HG02642 (cell line): ENCODE measurements around the gene CPA5.
"Not testable (repeated sequence)": the region's sequence is repeated elsewhere in the genome, so short reads cannot be mapped to it uniquely, and the experiment has no call there.

Source experiments
- ATAC-seq: cut with Tn5 transposase; IDR thresholded peaks from one replicate; pipeline ENCODE4 v1.9.1; 2021; ENCODE audit warnings: mild to moderate bottlenecking; ENCODE audit not compliant: unreplicated experiment, poor library complexity

CPA5 gene

DNA sequence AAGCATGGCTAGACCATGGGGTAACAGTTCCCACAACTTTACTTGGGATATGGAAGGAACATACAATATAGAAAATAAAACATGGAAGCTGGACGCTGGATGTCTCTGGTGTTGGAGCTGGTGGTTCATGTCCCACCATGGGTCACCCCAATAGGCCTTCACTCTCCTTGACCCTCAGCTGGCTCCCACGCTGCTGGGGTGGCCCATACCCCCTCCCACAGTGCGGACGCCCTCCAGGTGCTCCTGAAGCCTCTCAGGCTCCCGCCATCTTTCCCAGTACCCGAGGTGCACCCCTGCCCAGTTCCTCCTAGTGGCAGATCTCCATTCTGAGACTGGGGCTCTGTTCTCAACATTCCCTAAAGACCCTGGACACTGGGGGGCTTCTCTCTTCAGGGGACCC lies 29.9 kb downstream of the CPA5 start:
- no peak for ATAC-seq

DNA sequence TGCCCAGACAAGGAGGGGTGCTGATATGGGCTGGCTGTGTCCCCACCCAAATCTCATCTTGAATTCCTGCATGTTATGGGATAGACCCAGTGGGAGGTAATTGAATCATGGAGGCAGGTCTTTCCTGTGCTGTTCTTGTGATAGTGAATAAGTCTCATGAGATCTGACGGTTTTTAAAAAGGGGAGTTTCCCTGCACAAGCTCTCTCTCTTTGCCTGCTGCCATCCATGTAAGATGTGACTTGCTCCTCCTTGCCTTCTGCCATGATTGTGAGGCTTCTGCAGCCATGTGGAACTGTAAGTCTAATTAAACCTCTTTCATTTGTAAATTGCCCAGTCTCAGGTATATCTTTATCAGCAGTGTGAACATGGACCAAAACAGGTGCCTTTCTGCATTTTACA lies 31.8 kb downstream of the CPA5 start:
- not testable (repeated sequence) for ATAC-seq

DNA sequence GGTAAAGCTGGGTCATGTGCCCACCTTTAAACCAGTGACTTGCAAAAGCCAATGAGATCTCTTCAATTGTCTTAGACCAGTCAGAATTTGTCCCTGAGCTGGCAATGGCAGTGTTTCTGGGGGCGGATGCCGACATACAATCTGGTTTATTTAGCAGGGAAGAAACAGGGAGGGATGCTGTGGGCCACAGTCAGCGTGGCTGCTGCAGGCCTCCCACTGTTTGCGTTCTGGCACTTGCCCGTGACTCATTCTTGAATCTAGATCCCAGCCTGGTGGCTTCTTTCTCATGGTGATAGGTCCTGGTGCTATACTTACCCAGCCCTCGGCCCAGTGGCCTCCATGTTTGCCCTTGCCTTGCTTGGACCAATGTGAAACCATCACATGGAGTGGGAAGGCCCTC lies 32.6 kb downstream of the CPA5 start:
- ATAC-seq = no peak

DNA sequence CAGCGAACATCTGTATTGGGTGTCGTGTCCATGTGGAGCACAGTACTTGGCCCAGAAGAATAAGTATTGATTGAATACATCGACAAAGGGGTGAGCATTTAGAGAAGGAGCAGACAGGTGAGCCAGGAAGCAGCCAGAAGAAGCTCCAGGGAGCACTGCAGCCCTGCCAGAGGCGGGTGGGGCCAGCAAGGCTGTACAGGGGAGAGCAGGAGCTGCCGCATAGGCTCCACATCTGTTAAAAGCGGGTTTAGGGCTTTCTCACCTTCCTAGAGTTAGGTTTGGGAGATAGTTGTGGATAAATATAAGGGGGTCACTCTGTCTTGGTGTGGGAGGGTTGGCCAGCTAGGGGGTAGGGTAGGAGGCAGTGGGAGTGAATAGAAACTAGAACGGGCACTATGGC lies 34.4 kb downstream of the CPA5 start:
- no peak for ATAC-seq

DNA sequence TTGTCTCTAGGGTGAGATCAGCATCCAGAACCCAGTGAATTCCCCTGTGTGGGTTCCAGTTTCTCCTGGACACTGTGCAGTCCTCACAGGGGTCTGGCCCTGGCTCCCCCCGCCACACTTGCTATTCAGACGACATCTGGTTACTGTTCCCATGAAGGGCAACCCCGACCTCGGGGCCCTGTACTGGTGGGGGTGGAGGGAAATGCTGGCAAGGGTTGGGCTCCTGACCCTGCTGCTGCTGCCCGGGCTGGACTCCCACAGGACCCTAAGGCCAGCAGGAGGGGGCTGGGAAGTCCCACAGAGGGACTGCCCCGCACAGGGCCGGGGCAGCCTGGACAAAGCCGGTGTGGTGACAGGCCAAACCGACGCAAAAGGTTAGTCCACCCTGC lies 34.9 kb downstream of the CPA5 start:
- no peak for ATAC-seq

DNA sequence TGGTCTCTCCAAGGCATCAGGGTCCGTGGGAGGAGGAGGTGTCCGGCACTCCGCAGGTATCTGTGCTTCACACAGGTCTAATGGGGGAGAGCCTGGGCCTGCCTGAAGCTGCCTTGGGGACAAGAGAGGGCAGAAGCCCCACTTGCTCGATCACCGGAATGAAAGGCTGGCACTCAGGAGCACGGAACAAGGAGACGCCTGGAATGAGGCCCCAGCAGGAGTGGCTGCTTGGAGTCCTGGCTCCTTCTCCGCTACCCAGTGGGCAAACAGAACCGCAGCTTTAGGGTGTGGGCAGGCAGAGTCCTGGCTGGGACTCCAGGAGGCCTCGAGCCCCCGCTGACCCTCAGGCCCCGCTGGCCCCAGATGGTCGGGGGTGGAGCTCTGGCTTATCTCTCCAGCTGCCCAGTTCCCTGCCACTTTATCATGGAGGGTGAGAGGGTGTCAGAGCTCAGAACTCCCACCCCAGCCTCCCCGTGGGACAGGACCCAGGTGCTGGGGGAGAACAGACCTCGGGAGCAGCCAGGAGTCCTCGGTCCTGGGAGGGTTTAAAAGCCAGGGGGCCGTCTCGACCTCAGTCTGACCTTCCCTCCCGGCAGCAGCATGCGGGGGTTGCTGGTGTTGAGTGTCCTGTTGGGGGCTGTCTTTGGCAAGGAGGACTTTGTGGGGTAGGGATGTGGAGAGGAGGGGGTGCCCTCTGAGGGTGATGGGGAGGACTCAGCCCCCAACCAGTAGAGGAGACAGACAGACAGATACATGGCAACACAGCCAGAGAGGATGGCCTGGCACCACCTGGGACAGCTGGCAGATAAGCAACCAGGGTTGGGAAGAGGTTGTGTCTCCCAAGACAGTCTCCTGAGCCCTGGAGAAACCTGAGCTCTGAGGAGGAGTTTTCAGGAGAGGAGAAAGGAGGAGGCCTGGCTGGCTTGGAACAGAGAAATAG lies 35.6 kb downstream of the CPA5 start, which contains the start of gene CPA1:
CPA1 (plus strand) TSS at position 574 of the 940 bp plus-strand sequence; CDS start at position 601, 27 bp downstream.
- no peak for ATAC-seq

DNA sequence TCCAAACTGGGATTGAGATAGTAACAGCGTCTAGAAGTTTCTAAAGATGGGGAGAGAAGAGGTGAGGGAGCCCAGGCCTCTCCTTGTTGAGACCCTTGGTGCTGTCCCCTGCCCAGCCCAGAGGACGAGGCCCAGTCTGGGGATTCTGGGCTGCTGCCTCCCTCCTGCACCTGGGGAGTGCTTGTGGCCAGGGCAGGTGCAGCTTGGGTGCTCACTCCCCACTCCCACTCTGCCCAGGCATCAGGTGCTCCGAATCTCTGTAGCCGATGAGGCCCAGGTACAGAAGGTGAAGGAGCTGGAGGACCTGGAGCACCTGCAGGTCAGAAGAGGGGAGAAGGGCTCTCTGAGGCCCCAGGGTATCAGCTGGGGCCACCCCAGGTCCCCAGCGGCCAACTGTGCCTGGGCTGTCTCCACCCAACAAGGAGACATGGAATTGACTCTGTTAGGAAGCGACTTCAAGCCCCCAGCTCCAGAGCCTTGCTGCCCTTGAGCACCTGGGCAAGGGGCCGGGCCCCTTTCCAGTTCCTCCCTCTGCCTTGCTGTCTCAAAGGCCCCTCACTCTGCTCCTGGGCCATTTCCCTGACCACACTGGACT lies 36.3 kb downstream of the CPA5 start:
- ATAC-seq = no peak

DNA sequence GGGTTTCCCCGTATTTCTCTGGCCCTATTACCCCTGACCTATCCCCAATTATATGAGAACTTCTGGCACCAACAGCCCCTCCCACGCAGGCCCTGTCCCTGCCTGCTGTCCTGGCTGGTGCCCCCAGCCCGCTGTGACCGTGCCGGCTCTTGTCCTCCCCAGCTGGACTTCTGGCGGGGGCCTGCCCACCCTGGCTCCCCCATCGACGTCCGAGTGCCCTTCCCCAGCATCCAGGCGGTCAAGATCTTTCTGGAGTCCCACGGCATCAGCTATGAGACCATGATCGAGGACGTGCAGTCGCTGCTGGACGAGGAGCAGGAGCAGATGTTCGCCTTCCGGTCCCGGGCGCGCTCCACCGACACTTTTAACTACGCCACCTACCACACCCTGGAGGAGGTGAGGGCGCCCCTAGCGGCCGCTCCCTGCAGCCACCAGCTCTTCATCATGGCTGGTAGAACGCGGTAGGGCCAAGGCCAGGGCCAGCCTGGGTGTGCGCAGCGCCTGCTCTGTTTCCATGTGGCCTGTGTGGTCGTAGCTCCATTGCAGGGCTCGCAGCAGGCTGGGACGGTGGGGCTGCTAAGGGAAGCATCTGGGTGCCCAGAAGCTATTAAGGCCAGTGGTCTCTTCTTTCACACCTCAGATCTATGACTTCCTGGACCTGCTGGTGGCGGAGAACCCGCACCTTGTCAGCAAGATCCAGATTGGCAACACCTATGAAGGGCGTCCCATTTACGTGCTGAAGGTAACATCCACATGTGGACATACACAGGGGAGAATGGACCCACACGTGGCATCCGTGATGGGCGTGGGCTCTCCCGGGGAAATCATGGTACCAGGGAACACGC lies 37.1 kb downstream of the CPA5 start:
- no peak for ATAC-seq

DNA sequence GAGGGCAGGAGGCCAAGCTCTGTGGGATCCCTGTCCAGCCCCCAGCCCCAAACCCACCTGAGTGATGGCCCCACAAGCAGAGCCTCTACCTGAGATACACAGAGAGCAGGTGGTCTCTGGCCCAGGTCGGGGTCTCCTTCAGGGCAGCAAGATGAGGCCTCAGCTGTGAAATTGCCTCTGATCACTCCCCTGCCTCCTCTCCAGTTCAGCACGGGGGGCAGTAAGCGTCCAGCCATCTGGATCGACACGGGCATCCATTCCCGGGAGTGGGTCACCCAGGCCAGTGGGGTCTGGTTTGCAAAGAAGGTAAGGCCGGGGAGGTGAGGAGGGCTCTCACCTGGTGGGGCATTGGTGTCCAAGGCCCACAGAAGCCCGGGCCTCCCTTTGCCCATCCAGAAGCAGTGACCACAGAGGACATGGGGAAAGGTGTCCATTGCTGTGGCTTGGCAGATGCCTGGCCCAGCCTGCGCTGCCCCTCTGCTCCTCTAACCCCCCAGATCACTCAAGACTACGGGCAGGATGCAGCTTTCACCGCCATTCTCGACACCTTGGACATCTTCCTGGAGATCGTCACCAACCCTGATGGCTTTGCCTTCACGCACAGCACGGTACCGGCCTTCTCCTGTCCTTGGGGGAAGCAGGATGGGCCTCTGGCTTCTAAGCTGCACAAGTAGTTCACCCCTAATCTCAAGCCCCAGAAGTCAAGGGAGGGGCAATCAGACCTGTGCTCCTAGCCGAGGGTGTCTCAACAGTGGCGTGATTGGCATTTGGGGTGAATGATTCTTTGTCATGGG lies 38.8 kb downstream of the CPA5 start:
- no peak for ATAC-seq

DNA sequence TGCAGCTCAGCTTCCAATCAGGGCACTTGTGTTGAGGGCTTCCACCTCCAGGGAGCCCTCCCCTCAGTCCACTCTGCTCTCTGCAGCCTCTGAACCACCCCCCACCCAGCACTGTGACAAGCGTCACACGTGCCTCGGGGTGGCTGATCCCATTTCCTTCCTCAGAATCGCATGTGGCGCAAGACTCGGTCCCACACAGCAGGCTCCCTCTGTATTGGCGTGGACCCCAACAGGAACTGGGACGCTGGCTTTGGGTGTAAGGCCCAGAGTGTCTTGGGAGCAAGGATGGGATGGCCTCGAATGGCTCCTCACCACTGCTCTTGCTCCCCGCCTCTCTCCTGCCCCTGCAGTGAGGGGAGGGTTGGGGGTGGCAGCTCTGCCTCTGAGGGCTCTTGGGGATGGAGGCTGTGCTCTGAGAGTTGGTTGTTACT lies 39.8 kb downstream of the CPA5 start:
- no peak for ATAC-seq

DNA sequence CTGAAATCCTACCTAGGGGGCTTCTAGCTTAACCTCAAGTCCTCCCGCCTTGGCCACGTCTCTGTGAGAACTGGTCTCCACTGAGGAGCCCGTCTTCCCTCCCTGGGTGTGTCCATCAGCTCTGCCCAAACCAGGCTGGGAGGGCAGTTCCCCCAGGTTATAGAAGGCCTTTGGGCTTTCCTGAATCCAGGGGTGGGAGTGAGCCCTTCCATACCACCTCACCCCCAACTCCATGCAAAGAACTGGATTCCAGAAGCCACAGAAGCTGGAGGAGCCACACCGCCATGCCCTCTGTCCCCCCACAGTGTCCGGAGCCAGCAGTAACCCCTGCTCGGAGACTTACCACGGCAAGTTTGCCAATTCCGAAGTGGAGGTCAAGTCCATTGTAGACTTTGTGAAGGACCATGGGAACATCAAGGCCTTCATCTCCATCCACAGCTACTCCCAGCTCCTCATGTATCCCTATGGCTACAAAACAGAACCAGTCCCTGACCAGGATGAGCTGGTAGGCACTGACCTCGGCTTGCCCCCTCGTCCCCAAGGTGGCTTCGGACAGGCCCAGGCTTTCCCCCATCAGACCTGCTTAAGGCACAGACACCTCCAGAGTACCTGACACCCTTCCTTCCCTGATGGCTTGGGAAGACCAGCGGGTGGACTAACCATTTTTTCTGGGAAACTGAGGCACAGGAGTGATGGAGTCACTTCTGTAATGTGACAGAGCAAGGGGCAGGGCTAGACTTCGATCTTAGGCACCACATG lies 40.4 kb downstream of the CPA5 start:
- no peak for ATAC-seq

DNA sequence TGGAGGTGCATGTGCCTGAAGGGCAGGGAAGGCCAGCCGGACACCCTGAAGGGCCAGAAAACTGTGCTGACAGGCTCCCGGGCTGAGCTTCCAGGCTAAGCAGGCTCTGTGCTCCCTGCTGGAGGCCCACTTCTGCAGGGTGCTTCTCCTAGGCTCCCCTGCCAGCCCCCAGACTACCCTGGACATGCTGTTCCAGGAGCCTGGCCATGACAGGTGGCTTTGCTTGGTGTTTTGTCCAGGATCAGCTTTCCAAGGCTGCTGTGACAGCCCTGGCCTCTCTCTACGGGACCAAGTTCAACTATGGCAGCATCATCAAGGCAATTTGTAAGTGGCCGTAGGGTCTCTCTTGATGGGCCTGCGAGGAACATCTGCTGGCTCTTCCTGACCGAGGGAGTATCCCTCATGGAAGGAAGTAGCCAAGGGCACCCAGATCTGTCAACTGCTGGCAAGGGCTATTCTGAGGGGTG lies 41.0 kb downstream of the CPA5 start:
- no peak for ATAC-seq

DNA sequence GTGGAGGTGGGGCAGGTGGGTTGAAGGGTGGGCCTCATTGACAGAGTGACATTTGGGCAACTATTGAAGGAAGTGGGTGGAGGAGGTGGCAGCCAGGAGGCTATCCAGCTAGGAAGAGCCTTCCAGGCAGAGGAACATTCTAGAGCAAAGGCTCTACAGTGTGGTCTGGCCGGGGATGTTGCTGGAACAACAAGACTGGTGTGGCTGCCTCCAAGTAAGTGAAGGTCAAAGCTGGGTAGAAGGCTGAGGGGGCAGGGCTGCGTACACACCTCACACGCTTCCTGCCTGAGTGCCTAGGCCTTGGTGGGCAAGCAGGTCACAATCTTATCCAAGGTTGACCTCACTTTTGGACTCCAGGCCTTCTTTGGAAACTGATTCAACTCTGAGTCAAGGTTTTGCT lies 42.3 kb downstream of the CPA5 start:
- no peak for ATAC-seq

DNA sequence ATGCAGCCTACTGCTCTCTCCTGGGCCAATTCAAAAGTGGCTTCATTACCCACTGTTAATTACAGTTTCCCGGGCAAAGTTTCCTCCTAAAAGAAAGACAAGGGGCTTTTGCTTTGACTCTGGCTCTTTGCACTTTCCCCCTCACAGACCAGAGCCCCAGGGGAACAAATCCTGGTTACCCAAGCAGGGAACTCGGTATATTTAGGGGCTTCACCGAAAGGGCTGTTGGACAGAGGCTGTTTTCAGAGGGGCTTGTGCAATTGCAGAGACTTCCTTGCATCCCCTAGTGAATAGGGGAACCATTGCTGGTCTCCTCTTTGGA lies 42.7 kb downstream of the CPA5 start:
- no peak for ATAC-seq

DNA sequence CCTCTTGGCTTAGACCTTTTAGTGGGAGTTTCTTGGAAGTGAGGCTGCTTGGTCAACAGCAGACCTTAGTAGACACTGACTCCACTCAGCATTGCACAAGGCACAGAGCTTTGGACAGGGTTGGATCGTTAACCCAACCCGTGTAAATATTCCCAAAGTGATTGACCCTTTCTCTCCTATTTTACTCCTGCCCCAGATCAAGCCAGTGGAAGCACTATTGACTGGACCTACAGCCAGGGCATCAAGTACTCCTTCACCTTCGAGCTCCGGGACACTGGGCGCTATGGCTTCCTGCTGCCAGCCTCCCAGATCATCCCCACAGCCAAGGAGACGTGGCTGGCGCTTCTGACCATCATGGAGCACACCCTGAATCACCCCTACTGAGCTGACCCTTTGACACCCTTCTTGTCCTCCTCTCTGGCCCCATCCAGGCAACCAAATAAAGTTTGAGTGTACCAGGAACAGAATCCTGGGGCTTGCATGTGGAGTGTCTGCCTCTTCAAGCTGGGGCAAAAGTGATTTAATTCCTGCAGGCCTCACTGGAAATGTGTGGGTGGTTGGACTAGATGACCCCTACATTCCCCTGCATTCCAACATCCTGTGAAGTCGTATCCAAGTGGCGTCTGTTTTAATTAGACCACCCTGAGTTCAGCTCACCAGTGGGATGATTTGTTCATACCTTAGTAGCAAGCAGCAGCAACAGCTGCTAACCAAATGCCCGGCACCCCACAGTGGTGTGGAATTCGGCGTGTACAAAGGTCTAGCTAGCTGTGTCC lies 43.2 kb downstream of the CPA5 start:
- ATAC-seq = no peak

DNA sequence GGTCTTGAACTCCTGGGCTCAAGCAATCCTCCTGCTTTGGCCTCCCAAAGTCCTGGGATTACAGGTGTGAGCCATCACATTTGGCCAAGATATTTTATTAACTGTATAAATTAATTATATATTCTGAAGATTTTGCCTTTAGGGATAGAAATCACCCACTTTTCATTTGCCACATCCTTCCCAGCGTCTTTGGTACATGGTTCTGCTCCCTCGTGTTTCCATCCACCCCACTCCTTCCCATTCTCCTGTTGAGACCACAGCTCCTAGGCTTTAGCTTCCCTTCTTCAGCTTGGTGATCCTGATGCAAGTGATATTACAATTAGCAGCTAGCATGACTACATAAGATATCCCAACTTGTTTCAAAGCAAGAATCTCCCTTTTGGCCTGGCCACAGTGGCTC lies 44.1 kb downstream of the CPA5 start:
- ATAC-seq = no peak

DNA sequence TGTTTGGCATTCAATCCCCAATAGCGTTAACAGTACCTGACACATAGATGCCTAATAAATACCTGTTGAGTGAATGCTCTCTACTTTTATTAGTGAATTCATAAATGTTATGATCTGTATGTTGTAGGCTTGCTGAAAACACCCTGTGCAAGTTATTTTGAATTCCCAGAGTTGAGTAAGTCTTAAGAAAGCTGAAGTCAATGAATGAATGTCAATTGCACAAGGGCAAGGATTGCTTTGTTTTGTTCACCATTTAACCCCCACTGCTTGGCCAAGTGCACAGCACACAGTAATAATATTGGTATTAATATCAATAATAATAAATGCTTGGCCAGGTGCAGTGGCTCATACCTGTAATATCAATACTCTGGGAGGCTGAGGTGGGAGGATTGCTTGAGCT lies 45.9 kb downstream of the CPA5 start:
- no peak for ATAC-seq

DNA sequence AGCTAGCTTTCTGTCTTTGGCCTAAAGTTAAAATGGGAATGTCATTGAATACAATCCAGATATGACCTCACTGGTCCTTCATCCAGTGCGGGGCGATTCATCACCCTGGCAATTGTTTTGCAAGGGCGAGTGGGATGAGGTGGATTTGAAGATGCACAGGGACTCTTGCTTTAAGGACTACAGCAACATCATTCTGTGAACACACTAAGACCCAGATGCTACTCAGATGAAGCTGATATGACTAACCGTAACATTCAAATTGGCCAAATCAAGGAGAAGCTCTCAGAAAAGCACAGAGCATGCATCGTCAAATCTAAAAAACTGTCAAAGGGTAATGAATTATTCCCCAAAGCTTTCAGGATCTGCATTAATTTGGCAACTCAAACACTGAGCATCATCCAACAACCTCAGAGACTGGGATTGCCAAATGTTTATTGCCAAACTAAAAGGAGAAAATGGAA lies 48.5 kb downstream of the CPA5 start:
- no peak for ATAC-seq
